A172 (cell line): ENCODE data around the gene TIGIT. TPM values are rescaled to one million over a fixed set of nuclear protein-coding genes. Genes with fewer than 3 reads are reported as not detected.

ENCODE experiments used
- DNase-seq: peaks from one replicate; pipeline ENCODE4 v3.0.0-alpha.2; 2015; ENCODE audit warnings: low spot score
- total RNA-seq: library from RNA; depleted of rRNA; stranded (reverse); fragments of >200 nt; shearing (Covaris generic); gene quantifications from 2 replicates; pipeline ENCODE4 v1.2.3, GENCODE V29; 2014

The TIGIT gene
- total RNA-seq, 1 experiment from 2014 or later, result not detected

- no peak for DNase-seq
Measured at GRCh38 chr3:114310695-114311094, 16.9 kb downstream of the TIGIT start.

GRCh38 chr3:114313426-114313825, 19.6 kb downstream of the TIGIT start:
- no peak for DNase-seq

GRCh38 chr3:114314282-114314681, 20.5 kb downstream of the TIGIT start:
- no peak for DNase-seq

- DNase-seq, result no peak
Measured at GRCh38 chr3:114318295-114318694, 24.5 kb downstream of the TIGIT start.

GRCh38 chr3:114319453-114319852, 25.6 kb downstream of the TIGIT start:
- DNase-seq, result no peak

- DNase-seq, result no peak
Measured at GRCh38 chr3:114320246-114320645, 26.4 kb downstream of the TIGIT start.

- DNase-seq, result no peak
Measured at GRCh38 chr3:114323546-114324254, 29.9 kb downstream of the TIGIT start.

GRCh38 chr3:114327665-114328064, 33.8 kb downstream of the TIGIT start:
- DNase-seq, result no peak

- no peak for DNase-seq
Measured at GRCh38 chr3:114328345-114328744, 34.5 kb downstream of the TIGIT start.

- no peak for DNase-seq
Measured at GRCh38 chr3:114329823-114330222, 36.0 kb downstream of the TIGIT start.

- no peak for DNase-seq
Measured at GRCh38 chr3:114331007-114331406, 37.2 kb downstream of the TIGIT start.

- DNase-seq, result no peak
Measured at GRCh38 chr3:114331710-114332109, 37.9 kb downstream of the TIGIT start.

- no peak for DNase-seq
Measured at GRCh38 chr3:114332342-114333179, 38.7 kb downstream of the TIGIT start.

GRCh38 chr3:114333180-114333922, 39.5 kb downstream of the TIGIT start:
- no peak for DNase-seq

GRCh38 chr3:114333923-114334240, 40.1 kb downstream of the TIGIT start:
- no peak for DNase-seq

GRCh38 chr3:114336122-114336697, 42.4 kb downstream of the TIGIT start:
- DNase-seq, result no peak

- no peak for DNase-seq
Measured at GRCh38 chr3:114336857-114337256, 43.0 kb downstream of the TIGIT start.

- DNase-seq, result no peak
Measured at GRCh38 chr3:114338651-114339357, 45.0 kb downstream of the TIGIT start.

GRCh38 chr3:114344492-114344891, 50.7 kb downstream of the TIGIT start:
- DNase-seq, result no peak

- DNase-seq, result no peak
Measured at GRCh38 chr3:114350271-114350670, 56.4 kb downstream of the TIGIT start.

GRCh38 chr3:114350690-114351089, 56.9 kb downstream of the TIGIT start:
- no peak for DNase-seq
